ENCODE measurements around the gene ST7L.

DNA sequence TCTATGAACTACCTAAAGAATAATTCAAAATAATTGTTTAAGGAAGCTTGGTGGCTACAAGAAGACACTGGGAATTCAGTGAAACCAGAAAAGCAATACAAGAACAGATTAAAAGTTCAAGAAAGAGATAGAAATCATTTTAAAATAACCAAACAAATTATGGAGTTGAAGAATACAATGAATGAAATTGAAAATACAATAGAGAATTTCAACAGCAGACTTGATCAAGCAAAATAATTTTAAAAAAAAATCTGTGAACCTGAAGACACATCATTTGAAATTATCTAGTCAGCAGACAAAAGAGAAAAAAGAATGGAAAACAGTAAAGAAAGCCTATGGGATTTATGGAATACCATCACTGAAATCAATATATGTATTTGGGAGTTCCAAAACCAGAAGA is 141.4 kb downstream of the ST7L start:
- no peak for TF ChIP-seq EZH2 (IDR thresholded peaks at IDR 0.05; ENCODE audit: insufficient read depth, poor library complexity, severe bottlenecking)
- no peak for TF ChIP-seq EZH2phosphoT487 (IDR thresholded peaks at IDR 0.05; ENCODE audit: insufficient read depth, low read depth)

All from GM23248 (cell line).